ENCODE measurements around the gene SENP6.

The SENP6 gene

GRCh38 chr6:75747152-75747992, 145.7 kb downstream of the SENP6 start:
- DNase-seq (ENCODE audit: low read depth): no peak

DNA sequence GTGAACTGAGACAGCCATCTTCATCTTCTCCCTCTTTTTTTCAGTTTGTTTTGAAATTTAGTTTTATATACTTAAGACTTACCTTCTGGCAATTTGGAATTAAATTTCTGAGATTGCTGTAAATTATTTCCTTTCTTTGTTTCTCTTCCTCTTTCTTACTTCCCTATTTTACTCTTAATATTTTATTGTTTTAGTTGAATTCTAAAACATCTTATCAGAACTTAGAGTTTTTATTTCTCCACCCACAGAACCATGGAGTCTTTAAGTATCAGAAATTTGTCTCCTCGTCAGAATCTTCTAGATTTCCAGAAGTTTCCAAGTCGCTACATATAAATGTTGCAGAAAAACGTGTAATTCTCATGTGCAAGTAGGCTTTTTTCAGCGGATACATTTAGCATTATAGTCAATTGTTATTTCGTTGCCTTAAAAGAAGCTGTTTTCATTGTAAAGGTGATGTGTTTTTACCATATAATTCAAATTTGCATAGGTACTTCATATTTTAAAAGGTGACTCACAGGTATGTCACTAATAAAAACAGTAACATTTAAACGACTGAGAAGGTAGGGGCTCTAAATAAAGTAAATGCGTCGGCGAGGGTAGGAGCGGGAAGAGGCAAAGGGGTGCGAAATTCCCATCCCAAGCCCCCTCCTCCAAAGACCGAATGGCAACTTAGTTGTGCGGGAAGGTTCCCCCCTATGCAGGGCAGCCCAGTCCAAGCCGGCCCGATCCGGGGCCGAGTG, 146.5 kb downstream of the SENP6 start:
- no peak for DNase-seq (ENCODE audit: low read depth)

GRCh38 chr6:75748743-75749538, 147.3 kb downstream of the SENP6 start, which contains the start of gene MYO6:
MYO6 (plus strand) TSS chr6:75749239; CDS start chr6:75817548, 68,309 bp downstream.
- DNase-seq (ENCODE audit: low read depth): peak; percentile 47

- peak; percentile 66 for DNase-seq (ENCODE audit: low read depth)
Observed at GRCh38 chr6:75751443-75751842, 149.8 kb downstream of the SENP6 start.

- peak; percentile 46 for DNase-seq (ENCODE audit: low read depth)
Observed at GRCh38 chr6:75752365-75752764, 150.7 kb downstream of the SENP6 start.

- peak; percentile 40 for DNase-seq (ENCODE audit: low read depth)
Observed at GRCh38 chr6:75755704-75756103, 154.0 kb downstream of the SENP6 start.

DNA sequence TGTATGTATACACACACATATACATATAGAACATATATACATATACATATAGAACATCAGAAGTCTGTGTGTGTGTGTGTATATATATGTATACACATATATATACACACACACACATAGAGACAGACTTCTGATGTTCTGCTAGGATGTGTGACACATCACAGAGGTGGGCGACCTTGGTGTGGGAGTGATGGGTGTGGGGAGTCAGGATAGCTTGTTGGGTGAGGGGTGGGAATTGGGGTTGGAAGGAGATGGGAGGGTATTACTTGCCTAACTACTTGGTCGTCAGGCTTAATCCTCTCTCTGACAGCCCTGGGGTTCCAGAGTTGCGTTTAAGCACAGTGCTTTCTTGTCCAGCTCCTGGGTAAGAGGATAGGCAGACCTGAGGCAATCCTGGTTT, 155.6 kb downstream of the SENP6 start:
- DNase-seq (ENCODE audit: low read depth): no peak

- DNase-seq (ENCODE audit: low read depth): no peak
Observed at GRCh38 chr6:75758061-75758460, 156.4 kb downstream of the SENP6 start.

DNA sequence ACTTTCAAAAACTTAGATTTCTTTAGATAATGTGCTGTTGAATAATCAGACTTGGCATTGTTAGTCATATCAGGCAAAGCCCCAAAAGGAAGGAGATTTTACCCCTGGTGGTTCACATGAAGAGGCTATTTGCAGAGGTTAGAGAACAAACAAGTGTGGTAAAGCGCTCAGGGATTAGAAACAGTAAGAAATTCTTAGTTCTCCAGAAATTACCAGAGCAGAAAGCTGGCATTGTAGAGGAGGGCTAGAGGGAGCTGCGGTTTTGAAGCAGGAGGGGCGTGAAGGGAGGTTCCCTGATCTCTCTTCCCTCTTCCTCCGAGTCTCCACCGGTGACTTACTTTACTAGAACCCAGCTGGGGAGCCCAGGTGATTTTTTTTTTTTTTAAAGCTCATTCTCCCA, 157.5 kb downstream of the SENP6 start:
- no peak for DNase-seq (ENCODE audit: low read depth)

- DNase-seq (ENCODE audit: low read depth): no peak
Observed at GRCh38 chr6:75760320-75760719, 158.6 kb downstream of the SENP6 start.

GRCh38 chr6:75761489-75761888, 159.8 kb downstream of the SENP6 start:
- no peak for DNase-seq (ENCODE audit: low read depth)

- DNase-seq (ENCODE audit: low read depth): no peak
Observed at GRCh38 chr6:75762063-75762462, 160.4 kb downstream of the SENP6 start.

- DNase-seq (ENCODE audit: low read depth): no peak
Observed at GRCh38 chr6:75766387-75766786, 164.7 kb downstream of the SENP6 start.

Data from iris pigment epithelial cell (primary cell).